CD4-positive, alpha-beta T cell treated with Interleukin-4 for 4 hours (primary cell): ENCODE results near the gene DDIT4.
"Not testable (repeated sequence)": the region's sequence is repeated elsewhere in the genome, so short reads cannot be mapped to it uniquely, and the experiment has no call there.

ENCODE experiments used
- DNase-seq: peaks from one replicate; pipeline ENCODE4 v3.0.0-alpha.2; 2020

The DDIT4 gene, protein sequence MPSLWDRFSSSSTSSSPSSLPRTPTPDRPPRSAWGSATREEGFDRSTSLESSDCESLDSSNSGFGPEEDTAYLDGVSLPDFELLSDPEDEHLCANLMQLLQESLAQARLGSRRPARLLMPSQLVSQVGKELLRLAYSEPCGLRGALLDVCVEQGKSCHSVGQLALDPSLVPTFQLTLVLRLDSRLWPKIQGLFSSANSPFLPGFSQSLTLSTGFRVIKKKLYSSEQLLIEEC

DNA sequence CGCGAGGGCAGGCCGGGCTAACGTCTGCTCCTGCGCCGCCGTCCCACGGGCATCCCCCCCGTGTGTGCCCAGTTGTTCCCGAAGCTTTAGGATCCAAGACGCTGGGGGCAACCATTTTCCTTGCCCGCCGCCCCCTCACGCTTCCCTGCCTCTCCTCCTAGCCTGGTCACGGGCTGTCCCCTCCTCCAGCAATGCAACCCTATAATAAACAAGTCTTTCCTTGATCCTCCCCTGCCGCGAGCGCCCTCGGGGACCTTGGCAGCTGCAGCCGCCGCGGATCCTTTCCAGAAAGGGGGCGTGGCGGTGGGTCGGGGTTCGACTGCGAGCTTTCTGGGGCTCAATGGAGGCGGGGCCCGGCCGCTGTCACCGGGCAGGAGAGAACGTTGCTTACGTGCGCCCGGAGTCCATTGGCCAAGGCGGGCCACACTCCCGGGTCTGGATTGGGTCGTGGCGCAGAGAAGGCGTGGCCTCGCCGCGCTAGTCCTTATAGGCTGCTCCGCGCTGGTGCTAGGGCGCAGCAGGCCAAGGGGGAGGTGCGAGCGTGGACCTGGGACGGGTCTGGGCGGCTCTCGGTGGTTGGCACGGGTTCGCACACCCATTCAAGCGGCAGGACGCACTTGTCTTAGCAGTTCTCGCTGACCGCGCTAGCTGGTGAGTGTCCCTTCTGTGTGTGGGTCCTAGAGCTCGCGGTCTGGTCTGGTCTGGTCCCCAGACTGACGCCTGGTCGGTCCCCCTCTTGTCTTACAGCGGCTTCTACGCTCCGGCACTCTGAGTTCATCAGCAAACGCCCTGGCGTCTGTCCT, at the start of gene DDIT4:
Gene DDIT4, plus strand, starts transcription at position 515 of the 803 bp plus-strand sequence. CDS start 293 bp downstream, outside the sequence.
- peak; percentile 96 for DNase-seq

DNA sequence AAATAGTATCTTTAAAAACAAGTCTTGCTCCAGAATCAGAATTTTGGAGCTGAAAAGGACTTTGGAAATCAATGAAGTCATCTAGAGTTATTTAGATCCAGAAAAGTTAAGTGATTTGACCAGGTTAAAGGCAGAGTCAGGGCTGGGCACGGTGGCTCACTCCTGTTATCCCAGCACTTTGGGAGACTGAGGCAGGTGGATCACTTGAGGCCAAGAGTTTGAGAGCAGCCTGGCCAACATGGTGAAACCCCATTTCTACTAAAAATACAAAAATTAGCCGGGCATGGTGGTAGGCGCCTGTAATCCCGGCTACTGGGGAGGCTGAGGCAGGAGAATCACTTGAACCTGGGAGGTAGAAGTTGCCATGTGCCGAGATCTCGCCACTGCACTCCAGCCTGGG, 49.5 kb upstream of the DDIT4 start:
- DNase-seq: not testable (repeated sequence)

DNA sequence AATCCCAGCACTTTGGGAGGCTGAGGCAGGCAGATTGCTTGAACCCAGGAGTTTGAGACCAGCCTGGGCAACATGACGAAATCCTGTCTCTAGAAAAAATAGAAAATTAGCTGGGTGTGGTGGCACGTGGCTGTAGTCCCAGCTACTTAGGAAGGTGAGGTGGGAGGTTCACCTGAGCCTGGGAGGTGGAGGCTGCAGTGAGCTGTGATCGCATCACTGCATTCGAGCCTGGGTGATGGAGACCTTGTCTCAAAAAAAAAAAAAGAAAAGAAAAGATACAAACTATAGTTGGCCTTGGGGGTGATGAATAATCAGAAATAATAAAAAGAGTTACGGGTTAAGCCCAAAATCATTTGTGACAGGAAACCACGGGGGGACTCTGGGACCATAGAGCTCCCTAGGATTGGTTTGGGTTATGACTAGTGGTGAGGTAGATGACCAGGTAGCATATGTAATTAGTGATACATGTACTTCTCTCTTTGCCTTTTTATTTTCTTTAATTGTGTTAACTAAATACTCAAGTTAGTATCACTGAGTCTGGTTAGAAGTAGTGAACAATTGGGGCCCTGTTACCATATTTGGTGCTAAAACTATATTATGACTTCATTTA, 47.2 kb upstream of the DDIT4 start:
- DNase-seq: no peak

DNA sequence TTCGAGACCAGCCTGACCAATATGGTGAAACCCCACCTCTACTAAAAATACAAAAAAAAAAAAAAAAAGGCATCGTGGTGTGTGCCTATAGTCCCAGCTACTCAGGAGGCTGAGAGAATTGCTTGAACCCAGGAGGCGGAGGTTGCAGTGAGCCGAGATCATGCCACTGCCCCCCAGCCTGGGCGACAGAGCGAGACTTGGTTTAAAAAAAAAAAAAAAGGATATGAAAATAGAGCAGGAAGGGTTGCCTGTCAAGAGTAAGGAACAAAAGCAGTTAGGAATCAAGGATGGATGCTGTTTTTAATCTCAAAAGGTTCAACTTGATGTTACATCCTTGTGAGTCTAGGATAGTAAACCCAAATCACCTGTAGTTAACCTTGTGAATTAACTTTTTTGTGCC, 45.9 kb upstream of the DDIT4 start:
- no peak for DNase-seq

DNA sequence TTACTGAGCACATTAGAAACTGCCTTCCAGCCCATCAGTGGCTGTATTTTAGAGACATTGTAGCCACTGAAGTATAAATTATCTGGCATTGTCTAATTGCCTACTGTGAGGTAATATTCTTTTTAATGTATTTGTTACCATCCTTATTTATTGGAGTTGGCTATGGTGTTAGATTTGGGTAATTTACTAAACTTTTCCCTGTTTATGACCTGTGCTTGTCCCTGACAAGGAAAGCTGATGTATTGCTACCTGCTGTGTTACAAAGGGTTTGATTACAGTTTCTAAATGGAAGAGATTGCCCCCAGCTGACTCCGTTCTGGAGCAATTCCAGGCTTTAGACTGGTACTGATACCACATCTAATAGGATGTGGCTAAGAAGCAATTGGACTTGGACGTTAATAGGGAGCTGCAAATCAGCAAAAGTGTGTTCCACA, 45.4 kb upstream of the DDIT4 start:
- no peak for DNase-seq

DNA sequence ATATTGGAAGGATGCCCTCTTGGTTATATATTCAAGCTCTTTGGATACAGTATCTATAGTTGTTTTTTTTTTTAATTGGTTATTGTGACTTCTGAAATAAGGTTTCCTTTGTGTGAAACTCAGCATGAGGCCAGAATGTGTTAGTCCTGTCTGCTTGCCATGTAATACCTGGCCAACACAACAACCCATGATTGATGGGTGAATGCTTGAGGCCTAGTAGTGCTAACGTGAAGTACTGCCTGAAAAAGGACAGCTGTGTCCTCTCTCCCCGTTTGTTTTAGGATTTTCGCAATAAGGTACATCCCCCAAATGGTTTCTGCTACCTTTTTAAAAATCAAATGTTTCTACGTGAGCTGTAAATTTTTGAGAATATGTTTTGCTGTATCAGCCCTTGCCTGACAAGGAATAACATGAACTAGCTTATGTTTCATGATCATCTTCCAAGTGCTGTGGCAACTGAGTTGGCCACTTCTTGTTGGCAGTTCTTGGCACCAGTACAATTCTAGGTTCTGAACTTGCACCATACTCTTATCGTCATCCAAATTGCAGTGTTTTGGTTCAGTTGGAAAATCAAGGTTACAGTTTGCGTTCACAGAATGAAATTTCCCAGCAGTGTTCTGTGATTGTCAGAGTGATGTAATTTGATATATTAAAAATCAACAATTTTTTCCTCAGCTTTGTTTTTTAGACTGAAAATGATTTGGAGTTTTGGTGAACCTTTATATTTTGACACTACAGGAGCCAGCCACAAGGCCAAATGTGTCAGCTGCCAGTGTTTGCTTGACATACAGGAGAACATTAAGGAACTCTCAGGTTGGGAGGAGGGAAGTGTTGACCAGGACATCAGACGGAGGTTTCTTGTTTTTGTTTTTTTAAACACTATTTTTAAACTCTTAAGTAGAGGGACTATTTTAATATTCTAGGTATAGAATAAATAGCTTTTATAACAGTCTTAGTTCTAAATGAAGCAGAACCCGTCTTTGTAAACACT, 44.2 kb upstream of the DDIT4 start:
- no peak for DNase-seq

DNA sequence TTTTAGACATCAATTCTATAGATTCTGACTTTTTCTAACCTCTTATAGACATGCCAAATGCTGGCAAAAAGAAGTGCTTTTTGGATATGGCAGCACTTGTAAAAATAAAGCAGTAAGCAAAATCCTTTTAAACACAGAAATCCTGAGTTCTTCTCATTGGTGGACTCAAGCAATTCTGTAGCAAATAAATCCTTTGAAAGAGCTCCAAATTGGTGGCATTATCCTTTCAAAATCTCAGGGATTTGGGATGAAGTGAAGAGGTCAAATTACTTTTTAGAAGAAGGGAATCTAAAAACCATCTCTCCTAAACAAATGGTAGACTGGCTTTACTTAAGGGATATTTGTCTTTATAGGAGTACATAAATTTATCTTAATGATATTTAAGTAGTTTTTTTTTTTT, 40.1 kb upstream of the DDIT4 start:
- no peak for DNase-seq

DNA sequence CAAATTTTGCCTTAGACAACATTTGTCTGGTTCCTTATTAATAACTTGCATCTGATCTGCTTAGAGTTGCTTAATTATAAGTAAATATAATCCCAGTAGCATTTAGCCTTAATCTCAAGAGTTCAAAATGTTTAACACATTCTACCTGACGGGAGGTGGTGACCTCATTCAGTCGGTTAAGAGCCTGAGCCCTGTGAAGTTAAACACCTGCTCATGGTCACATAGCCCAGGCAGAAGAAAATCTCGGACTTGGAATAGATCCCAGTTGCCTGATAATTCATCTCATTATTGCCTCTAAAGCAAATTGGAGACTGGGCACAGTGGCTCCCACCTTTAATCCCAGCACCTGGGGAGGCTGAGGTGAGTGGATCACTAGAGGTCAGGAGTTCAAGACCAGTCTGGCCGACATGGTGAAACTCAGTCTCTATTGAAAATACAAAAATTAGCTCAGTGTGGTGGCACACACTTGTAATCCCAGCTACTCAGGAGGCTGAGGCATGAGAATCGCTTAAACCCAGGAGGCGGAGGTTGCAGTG, 39.1 kb upstream of the DDIT4 start:
- DNase-seq: no peak

DNA sequence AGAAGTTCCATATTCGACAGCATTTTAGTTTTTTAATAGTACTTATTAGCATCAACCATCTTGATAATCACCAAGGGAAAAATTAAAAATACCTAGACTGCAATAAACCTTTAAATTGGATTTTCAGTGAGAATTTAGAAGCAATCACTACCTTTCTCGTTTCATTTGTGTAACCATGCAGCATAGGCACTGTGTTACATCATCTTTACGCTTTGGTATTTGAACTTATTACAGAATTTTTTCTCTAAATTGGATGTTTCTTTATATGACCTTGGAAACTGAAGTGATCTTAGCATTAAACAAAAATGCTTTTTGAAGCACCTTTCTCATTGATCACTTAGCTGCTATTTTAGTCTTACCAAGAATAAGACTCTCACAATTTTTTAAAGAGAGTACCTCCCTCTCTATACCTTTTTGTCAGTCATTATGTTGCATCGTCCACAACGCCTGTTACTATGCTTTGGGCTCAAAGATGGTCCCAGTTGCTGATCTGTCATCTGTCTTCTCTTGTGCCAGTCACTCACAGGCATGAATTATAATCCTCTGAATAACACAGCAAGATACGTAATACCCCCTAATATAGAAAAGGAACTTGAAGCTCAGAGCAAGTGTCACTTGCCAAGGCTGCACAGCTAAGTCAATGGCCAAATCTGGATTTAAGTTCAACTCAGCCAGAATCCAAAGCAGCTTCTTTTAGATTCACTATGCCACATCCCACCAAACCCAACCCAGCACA, 38.0 kb upstream of the DDIT4 start:
- DNase-seq: no peak

DNA sequence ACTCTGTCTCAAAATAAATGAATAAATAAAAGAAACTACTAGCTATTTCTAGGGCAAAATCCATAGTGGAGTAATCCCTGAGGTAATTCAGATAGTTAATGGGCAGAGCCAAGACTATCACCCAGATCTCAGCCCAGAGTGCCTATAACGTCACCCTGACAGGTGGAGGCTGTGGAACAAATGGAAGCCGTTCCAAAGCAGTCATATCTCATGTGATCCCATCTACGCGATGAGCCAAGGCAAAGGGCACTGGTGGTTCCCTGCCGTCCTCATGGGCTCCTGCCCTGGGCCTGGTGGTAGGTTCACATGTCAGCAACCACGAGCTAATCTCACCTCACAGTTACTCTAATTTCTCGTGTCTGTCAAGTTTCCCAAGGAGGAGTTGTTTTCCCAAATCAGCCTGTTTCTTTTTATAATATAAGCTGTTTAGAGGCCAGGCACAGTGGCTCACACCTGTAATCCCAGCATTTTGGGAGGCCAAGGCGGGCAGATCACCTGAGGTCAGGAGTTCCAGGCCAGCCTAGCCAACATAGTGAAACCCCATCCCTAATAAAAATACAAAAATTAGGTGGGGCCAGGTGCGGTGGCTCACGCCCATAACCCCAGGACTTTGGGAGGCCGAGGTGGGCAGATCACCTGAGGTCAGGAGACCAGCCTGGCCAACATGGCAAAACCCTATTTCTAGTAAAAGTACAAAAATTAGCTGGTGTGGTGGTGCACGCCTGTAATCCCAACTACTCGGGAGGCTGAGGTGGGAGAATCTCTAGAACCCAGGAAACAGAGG, 35.1 kb upstream of the DDIT4 start:
- no peak for DNase-seq

DNA sequence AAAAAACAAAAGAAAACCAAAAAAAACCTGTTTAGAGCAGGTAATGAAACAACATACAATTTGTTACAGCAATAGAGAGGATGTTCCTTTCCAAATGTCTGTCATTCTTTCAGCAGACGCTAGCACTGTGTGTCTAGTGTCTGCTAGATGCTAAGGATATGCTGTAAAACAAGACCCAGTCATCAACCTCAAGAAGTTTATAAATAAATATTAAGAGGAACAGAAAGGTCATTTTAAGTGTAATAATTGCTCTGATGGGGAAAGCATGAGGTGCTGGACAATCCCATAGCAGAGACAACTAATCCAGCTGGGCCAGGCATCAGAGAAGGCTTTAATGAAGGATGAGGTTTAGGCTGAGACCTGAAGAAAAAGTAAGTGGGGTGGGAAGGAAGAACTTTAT, 34.3 kb upstream of the DDIT4 start:
- no peak for DNase-seq

DNA sequence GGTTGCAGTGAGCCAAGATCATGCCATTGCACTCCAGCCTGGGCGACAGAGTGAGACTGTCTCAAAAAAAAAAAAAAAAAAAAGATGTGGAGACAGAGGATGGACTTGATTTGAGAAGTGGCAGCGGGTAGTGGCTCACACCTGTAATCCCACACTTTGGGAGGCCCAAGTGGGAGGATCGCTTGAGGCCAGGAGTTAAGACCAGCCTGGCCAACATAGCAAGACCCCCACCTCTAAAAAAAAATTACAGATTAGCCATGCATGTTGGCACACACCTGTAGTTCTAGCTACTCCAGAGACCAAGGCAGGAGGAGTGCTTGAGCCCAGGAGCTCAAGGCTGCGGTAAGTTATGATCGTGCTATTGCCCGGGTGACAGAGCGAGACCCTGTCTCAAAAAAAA, 33.4 kb upstream of the DDIT4 start:
- DNase-seq: no peak

DNA sequence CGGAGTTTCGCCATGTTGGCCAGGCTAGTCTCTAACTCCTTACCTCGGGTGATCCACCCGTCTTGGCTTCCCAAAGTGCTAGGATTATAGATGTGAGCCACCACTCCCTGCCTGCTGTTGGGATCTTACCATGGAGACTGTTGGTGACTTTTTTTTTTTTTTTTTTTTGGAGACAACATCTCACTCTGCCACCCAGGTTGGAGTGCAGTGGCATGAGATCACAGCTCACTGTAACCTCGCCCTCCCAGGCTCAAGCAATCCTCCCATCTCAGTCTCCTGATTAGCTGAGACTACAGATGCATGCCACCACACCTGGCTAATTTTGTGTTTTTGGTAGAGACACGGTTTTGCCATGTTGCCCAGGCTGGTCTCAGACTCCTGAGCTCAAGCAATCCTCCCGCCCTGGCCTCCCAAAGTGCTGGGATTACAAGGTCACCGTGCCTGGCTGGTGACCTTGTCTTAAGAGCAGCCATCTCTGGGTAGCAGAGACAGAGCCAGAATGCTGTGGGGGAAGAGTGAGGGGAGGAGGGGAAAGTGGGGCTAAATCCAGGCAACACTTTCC, 32.0 kb upstream of the DDIT4 start:
- no peak for DNase-seq

DNA sequence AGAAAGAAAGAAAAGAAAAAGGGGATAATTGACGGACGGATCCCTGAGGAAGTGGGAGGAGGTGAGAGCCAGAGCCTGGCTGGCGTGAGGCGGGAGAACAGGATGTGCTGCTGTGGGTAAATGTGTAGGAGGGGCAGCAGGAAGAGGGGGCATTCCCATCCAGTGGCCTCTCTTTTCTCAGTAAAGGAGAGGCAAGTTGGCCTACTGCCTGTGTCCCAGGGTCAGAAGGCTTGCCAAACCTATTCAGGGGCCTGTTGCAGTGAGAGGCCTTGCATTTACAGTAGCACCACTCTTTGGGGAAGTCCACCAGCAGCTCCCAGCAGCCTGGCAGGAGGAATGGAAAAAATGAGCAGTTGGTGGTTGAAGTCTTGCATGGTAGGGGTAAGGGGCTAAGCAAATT, 31.0 kb upstream of the DDIT4 start:
- DNase-seq: no peak

DNA sequence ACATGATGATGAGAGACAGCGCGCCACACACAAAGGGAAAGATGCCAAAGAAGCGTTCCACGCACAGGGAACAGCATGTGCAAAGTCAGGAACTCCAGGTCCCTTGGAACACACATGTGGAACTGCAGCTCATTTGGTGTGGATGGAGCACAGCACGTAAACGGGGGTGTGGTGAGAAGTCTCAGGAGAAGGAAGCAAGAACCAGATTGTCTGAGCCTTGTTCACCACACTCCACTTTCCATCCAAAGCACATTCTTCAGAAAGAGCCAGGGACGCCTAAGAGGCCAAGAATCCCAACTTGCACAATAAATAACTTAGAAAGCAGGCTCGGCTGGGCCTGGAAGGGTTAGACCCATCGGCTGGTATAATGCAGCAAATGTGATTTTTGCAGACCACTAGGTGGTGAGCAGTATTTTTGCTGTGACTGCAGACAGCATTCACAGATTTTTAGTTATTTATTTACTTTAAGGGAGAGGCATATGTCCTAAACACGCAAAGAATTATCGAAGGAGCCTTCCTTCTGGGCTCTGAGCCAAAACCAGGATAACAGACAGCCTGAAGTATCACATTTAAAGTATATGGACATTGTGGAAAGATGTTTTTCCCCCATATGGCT, 29.8 kb upstream of the DDIT4 start:
- no peak for DNase-seq

DNA sequence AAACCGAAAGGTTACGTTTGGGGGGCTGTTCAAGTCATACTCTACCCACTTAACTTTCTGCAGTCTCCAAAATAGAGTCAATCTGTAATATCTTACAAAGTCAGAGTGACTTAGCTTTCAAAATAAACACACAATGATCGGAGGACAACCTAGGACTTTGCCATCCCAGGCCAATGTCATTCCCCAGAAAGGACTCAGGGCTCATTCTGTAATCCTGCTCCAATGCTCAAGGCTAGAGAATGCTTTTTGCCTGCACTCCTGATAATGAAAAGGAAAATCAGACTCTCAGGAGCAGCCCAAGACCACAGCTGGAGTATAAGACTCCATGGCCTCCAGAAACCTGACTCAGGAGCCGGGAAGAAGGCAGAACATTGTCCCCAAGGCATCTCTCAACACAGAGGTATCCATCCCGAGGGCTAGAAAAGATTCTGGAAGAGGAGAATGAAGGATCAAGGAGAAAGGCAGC, 29.1 kb upstream of the DDIT4 start:
- no peak for DNase-seq

DNA sequence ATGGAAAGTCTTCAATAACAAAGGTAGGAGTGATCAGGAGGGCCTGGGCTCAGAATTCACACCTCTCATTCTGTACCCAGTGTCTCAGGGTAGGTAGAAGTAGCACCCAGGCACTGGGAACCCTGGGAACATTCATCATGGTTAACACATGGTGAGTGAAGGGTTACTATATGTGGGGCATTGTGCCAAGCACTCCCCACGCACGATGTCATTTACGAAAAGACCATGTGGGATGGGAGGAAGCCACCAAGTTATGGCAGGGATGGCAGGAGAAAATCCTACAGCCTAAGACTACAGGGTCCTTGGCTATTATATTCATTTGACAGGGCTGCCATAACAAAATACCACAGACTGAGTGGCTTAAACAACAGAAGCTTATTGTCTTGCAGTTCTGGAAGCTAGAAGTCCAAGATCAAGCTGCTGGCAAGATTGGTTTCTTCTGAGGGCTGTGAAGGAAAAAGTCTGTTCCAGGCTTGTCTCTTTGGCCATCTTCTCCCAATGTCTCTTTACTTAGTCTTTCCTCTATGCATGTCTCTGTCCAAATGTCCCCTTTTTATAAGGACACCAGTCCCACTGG, 27.7 kb upstream of the DDIT4 start:
- DNase-seq: no peak

DNA sequence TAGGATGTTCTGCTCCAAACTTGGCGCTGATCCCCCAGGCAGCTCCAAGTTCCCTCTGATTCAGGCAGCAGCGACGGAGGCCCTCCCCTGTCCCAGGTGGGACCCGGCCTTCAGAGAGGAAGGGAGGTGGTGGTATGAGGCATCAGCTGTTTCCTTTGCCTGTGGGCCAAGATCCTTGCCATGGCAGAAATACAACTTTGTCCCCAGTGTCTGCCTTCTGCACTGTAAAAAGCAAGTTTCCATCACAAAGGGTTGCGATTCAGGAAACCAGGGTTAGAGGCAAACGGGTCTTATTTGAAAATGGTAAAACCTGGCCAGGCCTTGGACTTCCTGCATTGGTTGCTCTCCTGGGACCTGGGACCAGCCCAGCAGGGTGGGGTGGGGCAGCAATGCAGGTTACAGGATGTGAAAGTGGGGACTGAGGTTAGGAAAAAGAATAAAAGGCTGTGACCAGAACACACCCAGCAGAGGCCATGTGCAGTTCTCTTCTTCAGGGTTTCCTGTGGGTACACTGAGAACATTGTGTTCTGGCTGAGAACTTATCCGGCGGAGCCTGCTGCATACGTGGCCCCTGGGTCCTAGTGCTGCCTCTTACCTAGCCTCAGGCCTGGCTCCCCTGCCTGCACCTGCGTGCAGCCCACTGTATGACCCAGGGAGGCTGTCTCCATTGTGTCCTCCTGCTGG, 25.1 kb upstream of the DDIT4 start:
- peak; percentile 79 for DNase-seq
